DMS 273 (cell line): Measurements from ENCODE around the gene TMEM80.
A peak's percentile ranks its signal among the peaks of the same experiment; 100 is the strongest.
"Not testable (repeated sequence)": the region's sequence is repeated elsewhere in the genome, so short reads cannot be mapped to it uniquely, and the experiment has no call there.

ENCODE experiments used
- DNase-seq: peaks from one replicate; lab custom pipeline; 2025; ENCODE audit not compliant: unreplicated experiment; lab: John Stamatoyannopoulos, UW

TMEM80 gene

DNA sequence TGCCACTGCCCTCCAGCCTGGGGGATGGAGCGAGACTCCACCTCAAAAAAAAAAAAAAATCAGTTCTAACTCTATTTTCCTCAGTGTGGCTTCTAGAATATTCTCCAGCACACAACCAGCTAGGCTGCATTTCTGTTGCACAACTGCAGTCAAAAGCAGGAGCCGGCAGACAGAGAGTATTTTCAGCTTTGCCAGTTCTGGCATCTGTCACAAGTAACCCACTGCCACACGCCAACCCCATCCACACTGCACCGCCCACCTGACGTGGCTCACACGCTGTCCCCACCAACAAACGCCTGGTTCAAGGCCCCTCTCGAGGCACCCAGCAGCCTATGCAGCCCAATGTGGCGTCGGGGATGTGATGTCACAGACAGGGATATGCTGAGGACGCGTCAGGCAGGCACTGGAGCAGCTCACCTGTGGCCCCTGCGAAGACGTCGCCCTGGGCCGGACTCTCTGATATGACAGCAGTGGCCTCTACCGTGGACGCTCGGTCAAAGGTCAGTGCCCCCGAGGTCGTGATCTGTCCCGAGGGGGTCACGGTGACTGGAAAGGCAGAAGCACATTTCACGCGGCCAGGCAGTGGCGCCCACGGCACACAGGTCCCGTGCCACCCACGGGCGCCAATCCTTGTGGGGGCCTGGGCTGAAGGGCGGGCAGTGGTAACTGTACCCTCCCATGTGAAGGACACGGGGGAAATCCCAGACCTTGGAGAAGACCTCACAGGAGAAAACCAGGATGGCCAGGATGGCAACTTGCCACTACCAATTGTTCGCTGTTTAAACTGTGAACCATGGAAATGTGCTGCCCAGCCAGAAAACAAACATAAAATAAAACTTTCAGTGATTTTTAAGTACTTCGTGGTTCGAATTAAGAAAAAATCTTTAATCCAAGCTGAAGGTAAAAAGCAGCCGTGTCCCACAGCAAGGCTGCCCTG, 16.1 kb upstream of the TMEM80 start:
- DNase-seq, result no peak

DNA sequence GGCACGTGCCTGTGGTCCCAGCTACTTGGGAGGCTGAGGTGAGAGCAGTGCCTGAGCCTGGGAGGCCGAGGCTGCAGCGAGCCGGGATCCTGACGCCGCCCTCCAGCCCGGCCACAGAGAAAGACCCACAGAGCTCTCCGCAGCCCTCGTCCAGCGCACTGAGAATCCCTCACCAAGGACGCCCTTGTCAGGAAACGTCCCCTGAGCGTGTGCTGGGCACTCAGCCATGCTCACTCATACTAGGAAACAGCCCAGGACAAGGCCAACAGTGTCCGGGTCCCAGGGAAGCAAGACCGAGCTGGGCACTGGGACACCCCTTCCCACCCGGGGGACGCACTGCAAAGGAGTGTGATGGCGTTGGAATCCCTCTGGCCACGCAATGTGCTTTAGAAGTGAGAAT, 15.1 kb upstream of the TMEM80 start:
- DNase-seq, result no peak

GRCh38 chr11:680970-681369, 14.6 kb upstream of the TMEM80 start:
- no peak for DNase-seq

DNA sequence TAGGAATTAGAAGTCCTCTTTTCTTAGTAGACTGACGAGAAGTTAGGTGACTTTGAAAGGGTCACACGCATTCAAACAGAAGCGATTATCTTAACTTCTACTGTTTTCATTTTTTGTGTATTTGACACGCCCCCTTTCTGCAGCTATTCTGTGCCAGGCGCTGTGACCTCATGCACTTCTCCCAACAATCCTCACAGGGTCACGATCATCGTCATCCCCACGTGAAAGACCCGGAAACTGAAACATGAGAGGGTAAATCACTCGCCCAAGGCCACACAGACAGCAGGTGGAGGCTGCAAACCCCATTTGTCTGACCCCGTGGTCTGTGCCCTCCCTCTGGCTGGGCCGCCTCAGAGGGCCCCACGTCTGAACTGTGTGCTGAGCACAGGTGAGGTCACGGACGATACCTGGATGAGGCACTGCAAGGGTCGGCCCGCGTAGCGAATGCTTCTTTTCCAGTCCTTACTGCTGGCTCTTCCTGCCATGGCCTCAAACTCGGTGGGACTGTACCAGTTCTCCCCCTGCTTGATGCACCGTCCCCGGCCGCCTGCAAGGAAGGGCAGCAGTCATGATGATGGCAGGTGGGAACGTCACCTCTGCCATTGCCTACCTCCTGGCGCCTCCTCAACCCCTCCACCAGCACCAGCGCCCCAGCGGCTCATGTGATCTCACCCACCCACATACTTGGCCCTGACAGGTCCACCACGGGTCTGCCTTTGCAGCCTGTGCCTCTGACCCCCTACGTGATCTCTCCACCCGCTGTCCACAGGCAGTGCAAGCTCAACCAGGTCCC, 9.0 kb upstream of the TMEM80 start:
- DNase-seq, result no peak

DNA sequence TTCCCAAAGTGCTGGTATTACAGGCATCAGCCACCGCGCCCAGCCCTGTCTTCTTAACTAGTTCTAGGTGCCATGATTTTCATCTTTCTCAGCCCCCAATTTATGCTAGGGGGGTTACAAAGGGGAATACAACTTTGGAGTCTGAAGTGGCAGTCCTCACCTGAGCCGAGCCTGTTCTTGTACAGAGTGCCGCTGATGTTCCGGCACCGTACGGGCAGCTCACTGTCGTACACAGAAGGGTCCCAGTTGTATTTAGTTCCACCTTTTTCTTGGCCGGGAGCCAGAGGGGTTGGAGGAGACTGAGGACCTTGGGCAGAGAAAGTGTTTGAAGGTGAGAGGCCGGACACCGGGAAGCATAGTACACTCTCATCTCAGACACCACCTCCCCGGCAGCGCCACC, 7.9 kb upstream of the TMEM80 start:
- no peak for DNase-seq

DNA sequence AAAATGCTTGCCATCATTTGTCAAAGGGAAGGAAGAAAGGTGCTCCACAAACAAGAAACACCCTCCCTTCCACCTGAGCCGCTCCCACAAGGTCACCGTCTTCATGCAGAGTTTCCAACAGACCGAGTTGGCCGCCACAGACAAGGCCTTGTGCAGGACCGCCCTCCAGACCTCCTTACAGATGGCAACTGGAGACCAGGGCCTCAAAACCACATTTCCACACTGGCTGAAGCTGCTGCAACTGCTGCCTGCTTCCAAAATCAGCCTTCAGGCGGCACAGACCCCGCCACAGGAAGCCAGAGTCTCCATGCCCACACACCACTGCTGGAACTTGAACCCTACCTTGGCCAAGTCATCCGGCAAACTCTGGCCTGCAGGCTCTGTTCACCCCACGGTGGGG, 6.9 kb upstream of the TMEM80 start:
- no peak for DNase-seq

GRCh38 chr11:689625-690024, 6.0 kb upstream of the TMEM80 start:
- no peak for DNase-seq

DNA sequence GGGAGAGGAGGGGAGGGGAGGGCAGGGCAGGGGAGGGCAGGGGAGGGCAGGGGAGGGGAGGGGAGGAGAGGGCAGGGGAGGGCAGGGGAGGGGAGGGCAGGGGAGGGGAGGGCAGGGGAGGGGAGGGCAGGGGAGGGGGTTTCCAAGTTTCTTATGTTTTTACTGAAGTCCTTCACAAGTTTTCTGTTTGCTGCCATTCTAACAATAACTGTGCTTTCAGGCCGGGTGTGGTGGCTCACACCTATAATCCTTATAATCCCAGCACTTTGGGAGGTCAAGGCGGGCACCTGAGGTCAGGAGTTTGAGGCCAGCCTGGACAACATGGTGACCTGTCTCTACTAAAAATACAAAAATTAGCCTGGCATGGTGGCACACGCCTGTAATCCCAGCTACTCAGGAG, 5.4 kb upstream of the TMEM80 start:
- DNase-seq, result not testable (repeated sequence)

GRCh38 chr11:690738-691633, 4.6 kb upstream of the TMEM80 start:
- no peak for DNase-seq

- no peak for DNase-seq
Measured at GRCh38 chr11:691710-692590, 3.7 kb upstream of the TMEM80 start.

- DNase-seq, result no peak
Measured at GRCh38 chr11:692824-693414, 2.7 kb upstream of the TMEM80 start.

DNA sequence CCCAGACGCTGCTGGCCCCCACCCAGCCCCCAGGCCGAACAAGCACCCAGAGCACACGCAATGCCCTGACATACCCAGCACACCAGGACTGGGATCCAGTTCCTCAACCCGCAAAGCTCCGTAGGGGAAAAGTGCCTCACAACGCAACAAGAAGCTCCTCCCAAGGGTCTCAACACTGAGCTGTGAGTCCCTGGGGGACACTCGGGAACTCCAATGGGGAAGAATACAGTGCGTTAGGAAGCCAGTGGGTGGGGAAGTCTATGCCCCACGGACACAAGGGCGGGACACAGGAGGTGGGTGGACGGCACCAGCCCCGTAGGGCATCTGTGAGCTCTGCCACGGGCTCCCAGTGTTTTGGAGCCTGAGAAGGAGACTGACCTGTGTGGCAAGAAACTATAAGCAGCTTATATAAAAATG, 2.2 kb upstream of the TMEM80 start:
- DNase-seq, result peak; percentile 40

DNA sequence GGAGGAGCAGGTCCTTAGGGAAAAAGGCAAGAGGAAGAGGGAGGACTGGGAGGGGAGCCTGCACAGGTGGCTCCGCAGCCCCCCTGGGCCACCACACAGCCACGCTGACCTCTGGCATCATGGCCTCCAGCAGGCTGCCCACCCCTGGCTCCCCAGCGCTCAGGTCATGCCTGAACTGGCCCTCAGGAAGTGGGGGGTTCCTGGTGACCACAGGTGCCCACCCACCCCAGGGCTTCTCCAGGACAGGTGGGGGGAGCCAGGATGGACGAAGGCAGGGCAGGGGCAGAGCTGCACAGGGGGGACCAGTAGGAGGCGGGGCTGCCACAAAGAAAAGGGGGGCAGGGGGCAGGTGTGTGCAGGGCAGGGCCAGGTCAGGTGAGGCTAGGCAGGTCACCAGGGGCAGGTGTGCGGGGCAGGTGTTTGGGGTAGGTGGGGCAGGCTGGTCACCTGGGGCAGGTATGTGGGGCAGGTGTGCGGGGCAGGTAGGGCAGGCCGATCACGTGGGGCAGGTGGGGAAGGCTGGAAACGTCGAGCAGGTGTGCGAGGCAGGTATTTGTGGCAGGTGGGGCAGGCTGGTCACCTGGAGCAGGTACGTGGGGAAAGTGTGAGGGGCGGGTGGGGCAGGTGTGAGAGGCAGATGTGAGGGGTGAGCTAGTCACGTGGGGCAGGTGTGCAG, 1.6 kb upstream of the TMEM80 start:
- DNase-seq, result no peak

- DNase-seq, result peak; percentile 97
Measured at GRCh38 chr11:694563-695287, 891 bp upstream of the TMEM80 start, which contains the start of gene DEAF1. Gene DEAF1 (minus strand): TSS chr11:695222. CDS start chr11:695047, 175 bp downstream.

DNA sequence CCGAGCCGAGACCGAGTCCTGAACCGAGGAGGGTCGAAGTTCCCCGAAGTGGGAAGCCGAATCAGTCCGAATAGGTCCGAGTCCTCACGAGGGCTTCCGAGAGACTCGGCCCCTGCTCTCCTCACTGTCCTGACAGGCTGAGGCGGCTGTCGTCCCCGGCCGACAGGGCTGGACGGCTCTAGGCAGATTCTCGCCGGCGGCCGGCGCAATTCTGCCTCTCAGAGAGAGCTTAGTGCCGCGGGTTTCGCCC, 403 bp upstream of the TMEM80 start:
- DNase-seq, result no peak

DNA sequence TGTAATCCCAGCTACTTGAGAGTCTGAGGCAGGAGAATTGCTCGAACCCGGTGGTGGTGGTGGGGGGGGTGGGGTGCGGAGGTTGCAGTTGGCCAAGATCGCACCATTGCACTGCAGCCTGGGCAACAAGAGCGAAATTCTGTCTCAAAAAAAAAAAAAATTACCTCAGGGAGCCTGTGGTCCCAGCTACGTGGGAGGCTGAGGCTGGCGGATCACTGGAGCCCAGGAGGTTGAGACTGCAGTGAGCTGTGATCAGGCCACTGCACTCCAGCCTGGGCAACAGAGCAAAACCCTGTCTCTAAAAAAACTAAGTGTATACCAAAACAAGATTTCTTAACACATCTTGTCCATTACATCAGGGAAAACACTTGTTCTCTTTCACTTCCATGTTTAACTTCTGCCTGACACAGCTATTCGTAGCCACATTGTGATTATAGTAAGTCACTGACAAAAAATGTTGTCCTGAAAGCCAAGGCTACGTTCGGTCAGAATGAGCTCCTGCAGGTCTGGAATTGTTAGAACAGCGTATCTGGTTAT, 1.4 kb downstream of the TMEM80 start:
- DNase-seq, result no peak

DNA sequence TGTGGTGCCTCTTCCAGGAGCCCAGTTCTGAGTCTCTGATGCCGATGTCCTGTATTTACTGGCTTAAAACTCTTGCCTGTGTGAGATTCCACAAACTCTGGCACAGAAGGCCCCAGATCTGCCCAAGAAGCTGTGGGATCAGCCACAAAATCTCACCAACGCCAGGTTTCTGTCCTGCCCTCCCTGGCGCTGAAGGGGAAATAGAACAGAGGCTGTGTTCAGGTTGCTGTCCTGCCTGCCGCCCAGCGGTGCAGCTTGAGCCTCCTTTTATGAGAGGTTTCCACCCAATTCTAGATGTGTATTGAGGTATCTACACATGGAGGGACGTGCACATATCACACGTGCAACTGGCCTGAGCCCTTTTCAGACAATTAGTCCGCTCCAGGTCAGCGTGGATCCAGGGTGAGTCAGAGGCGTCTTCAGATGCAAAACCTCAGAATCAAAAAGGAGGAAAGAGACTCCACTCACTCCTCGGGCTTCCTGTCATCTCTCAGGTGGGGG, 2.2 kb downstream of the TMEM80 start:
- DNase-seq, result no peak

DNA sequence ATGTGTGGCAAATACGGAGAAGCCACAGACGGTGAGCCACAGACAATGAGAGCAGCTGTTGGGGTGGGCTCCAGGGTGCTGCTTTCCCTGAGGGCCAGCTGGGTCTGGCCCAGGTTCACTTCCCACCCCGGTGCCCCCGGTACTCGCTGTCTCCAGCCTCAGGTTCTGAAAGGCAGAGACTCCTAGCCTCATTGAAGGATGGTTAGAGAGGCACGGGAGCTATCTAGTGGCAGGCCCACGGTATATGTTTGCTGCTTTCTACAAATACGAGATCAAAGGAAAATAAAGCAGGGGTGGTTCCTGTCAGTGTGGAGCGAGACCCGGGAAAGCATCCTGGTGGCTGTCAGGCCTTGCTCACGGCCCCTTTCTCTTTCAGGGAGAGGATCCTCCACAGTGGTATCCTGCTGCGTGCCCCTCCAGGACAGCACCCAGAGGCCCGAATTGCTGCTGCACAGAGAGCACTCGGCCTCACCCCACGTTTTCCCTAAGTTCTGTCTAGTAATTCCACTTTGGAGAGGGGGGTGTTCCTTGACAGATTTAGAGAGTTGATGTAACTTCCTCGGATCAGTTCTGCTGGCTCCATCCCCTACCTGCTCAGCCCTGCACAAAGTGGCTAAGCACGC, 3.0 kb downstream of the TMEM80 start:
- DNase-seq, result no peak
